Dermis blood vessel endothelial cell (primary cell): ENCODE measurements around the gene TMEM232. TPM values are rescaled to one million over a fixed set of nuclear protein-coding genes. Genes with fewer than 3 reads are reported as not detected.

Source experiments
- DNase-seq: peaks from one replicate; pipeline ENCODE4 v3.0.0; 2010
- total RNA-seq: library from RNA; depleted of rRNA; stranded (reverse); fragments of >200 nt; gene quantifications from 2 replicates; pipeline ENCODE4 v1.2.3, GENCODE V29; 2014

TMEM232 gene
- total RNA-seq, 1 donor from 2014 or later, result 1.7 TPM

DNA sequence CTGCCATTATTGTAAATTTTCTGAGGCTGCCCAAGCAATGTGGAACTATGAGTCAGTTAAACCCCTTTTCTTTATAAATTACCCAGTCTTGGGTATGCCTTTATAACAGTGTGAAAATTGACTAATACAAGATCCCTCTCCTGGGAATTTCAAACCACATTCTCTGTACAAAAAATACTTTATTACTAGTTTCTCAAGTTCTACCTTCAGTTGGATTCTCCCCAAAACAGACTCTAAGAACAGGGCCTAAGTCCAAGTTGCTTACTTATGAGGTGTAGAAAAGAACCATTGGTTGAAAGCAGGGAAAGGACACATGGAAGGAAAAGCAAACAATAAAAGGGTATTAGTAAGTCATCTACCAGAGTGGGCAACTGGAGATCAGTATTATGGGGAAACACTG, 343.2 kb downstream of the TMEM232 start:
- no peak for DNase-seq

GRCh38 chr5:110377943-110378342, 348.5 kb downstream of the TMEM232 start:
- no peak for DNase-seq

DNA sequence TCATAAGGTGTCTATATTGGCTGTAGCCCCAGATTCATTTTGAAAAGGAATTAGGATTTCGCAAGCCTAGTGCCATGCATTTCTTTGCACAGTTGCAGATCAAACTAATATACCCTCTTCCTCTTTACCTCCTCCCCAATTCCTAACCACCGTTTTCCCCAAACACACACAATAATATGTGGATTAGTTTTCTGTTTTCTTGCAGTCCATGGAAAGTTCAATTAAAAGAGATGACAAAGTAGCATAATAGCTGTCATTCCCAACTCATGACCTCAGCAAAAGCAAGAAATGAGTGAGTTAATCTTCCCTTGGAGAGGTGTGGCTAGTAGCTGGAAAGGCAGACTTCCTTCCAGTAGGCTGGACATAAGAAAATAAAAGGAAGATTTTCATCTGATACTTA, 349.1 kb downstream of the TMEM232 start:
- no peak for DNase-seq

DNA sequence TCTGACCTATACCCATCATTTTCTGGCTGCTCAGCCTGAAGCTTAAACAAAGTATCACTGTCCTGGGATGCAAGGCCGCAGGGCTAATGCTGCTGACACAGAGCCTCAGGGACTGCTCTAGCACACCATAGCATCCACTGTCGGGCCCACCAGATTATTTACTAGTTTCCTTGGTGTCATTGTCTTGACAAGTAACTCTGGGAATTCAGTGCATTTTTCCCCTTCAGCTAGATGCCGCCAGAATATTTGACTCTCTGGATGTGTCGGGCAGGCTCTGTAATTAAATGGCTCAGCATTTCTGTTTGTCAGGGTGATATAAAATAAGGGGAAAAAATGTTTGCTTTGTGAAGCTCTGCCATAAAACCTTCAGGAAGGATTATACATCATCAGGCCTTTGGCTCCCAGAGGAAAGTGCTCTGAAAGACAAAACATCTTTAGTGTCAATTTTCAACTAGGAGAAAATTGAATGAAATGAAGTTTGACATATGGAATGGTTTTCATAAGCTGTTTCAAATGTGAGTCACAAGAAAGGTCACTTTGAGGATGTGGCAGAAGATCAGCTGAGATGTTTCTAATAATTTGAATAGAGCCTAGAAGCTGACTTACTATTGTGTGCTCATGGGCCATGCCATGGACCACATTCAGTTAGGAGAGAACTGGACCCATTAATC, 350.1 kb downstream of the TMEM232 start:
- DNase-seq, result no peak

DNA sequence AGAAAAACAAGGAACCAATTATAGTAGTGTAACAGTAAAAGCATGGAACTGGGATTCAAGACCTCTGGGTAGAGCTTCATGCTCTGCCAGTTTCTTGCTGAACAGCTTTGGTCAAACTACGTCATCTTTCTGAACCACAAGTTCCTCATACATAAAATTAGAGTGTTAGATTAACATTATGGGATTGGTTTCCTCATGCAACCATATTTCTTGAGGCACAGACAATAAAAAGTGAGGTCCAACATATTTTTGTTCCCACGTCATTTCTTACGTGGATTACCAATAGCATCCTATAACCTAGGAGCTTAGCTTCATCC, 354.8 kb downstream of the TMEM232 start:
- DNase-seq, result no peak

GRCh38 chr5:110371011-110371724, 355.3 kb downstream of the TMEM232 start:
- DNase-seq, result no peak

Other genes starting within 250 kb of the TMEM232 start
- gene SLC25A46, start 12.3 kb upstream of the TMEM232 start, total RNA-seq, result 76.1 and 78.8 TPM in 2 replicates